Measurements from ENCODE around the gene FHOD3.

FHOD3 gene

DNA sequence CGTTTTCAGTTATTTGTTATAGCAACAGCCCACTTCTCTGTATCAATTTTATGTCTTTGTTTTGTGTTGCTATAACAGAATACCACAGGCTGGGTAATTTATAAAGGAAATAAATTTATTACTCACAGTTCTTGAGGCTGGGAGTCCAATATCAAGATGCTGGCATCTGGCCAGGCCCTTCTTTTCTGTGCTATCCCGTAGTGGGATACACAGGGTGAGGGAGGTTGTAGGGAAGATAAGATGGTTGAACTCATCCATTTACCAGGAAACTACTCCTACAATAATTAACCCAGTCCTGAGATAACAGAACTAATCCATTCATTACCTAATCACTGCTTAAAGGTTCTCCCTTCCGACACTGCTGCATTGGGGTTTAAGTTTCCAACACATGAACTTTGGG is 310.6 kb downstream of the FHOD3 start:
- DNase-seq (ENCODE audit: low spot score) = no peak
- no peak overlapping the region for H3K4me3 ChIP-seq
- TF ChIP-seq, protein P1, sequence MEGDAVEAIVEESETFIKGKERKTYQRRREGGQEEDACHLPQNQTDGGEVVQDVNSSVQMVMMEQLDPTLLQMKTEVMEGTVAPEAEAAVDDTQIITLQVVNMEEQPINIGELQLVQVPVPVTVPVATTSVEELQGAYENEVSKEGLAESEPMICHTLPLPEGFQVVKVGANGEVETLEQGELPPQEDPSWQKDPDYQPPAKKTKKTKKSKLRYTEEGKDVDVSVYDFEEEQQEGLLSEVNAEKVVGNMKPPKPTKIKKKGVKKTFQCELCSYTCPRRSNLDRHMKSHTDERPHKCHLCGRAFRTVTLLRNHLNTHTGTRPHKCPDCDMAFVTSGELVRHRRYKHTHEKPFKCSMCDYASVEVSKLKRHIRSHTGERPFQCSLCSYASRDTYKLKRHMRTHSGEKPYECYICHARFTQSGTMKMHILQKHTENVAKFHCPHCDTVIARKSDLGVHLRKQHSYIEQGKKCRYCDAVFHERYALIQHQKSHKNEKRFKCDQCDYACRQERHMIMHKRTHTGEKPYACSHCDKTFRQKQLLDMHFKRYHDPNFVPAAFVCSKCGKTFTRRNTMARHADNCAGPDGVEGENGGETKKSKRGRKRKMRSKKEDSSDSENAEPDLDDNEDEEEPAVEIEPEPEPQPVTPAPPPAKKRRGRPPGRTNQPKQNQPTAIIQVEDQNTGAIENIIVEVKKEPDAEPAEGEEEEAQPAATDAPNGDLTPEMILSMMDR (IDR thresholded peaks at IDR 0.05) = no peak
- H3K27ac ChIP-seq = no peak overlapping the region

- TF ChIP-seq, protein P1 (IDR thresholded peaks at IDR 0.05) = no peak
- Histone ChIP-seq H3K4me3 (no peak overlapping the region), H3K27ac (no peak overlapping the region)
- peak; percentile 14 for DNase-seq (ENCODE audit: low spot score)
These were observed 312.7 kb downstream of the FHOD3 start for GRCh38 chr18:36610258-36610657.

DNA sequence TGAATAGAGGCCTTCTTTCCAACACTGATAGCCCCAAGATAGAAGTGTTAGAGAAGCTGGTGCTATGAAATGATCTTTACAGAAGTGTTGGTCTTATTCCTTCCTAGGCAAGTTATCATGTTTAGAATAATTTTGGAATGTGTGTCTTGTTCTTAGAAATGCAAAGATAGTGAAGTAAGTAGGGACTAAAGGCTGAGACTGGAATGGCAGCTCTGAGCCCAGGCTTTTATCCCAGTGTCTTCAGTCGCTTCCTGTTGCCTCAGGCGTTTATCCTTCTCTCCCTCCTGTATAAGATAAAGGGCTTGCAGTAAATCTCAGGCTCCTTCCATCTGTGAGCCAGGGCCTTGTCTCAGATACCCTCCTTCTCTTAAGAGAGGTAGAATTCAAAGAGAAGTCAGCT is 313.1 kb downstream of the FHOD3 start:
- TF ChIP-seq, protein P1 (IDR thresholded peaks at IDR 0.05) = no peak
- Histone ChIP-seq H3K4me3 (no peak overlapping the region), H3K27ac (no peak overlapping the region)
- DNase-seq (ENCODE audit: low spot score) = peak; percentile 4

- TF ChIP-seq, protein P1 (IDR thresholded peaks at IDR 0.05) = no peak
- Histone ChIP-seq H3K27ac (no peak overlapping the region), H3K4me3 (no peak overlapping the region)
- peak; percentile 57 for DNase-seq (ENCODE audit: low spot score)
These were observed 315.6 kb downstream of the FHOD3 start for GRCh38 chr18:36613069-36613468.

DNA sequence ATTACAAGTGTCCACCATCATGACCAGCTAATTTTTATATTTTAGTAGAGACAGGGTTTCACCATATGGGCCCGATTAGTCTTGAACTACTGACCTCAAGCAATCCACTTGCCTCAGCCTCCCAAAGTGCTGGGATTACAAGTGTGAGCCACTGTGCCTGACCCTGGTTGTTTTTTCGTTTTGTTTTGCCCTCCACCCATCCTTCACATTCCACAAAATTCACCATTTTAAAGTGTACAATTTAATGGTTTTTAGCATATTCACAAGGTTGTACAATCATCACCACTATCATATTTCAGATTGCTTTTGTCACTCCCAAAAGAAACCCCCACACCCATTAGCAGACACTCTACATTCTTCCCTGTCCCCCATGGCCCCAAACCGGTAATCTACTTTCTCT is 316.3 kb downstream of the FHOD3 start:
- TF ChIP-seq, protein P1 (IDR thresholded peaks at IDR 0.05) = no peak
- DNase-seq (ENCODE audit: low spot score) = peak; percentile 4
- Histone ChIP-seq H3K27ac (no peak overlapping the region), H3K4me3 (no peak overlapping the region)

DNA sequence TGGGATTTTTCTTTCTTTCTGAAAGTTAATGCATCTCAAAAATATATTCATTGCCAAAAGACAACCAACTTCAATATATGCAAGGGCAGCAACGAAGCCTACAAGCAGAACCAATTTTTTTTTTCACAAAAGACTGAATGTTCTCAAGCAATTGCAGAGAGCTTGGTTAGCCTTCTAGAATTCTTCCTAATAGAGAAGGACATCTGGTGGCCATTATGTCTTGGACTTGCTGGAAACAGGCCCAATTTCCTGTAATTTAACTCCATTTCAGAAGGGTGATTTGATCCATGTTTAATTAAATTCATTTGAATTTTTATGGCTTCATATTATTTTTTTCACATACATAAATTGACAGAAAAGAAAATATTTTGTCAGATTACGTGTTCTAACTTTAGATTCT is 323.3 kb downstream of the FHOD3 start:
- TF ChIP-seq, protein P1 (IDR thresholded peaks at IDR 0.05) = no peak
- no peak overlapping the region for H3K4me3 ChIP-seq
- no peak for DNase-seq (ENCODE audit: low spot score)
- H3K27ac ChIP-seq = no peak overlapping the region

GRCh38 chr18:36622610-36623009 is 325.1 kb downstream of the FHOD3 start:
- H3K27ac ChIP-seq = peak overlapping the region in 1 of 2 donors; percentile 60
- TF ChIP-seq, protein P1 (IDR thresholded peaks at IDR 0.05) = no peak
- no peak overlapping the region for H3K4me3 ChIP-seq
- DNase-seq (ENCODE audit: low spot score) = peak; percentile 49

Data from coronary artery (tissue), 2 donors.